Measurements from ENCODE around the gene CTNS.

DNA sequence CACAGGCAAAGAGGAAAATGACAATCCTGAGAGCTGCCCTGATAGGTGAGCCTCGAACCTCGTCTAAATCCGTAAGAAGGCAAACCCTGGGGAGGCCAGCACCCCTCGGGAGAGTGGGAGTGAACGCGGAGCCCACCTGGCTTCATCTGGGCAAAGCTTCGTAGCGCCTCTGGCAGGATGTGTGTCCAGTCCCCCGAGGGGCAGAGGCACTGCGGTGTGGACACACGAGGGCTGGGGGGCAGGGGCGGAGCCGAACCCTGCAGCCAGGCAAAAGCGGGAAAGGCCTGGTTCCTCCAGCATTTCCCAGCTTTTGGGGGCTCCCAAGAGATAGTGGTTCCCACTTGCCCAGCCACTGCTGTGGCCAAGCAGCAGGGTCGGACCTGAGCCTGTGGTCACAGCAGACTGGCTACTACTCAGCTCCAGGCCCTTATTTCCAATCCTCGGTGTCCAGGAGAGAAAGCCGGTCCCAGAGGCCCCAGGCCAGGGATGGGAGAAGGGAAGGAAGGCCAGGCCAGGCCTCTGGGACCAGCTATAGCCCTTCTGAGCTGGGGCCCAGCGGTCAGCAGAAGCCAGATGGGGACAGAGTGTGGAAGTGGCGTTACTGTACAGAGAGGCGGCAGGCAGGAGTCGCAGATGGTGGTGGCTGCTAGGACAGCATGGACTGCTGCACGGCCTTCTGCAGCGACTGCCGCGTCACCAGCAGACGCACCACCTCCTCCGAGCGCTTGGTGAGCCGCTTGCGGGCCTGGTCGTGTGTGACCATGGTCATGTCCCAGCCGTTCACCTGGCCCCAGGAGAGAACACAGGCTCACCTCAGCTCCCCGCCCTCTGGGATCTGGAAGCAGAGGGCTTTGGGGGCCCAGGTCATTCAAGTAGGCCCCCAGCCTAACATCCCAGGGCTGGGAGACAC, 26.8 kb downstream of the CTNS start:
- TF ChIP-seq, protein P1, sequence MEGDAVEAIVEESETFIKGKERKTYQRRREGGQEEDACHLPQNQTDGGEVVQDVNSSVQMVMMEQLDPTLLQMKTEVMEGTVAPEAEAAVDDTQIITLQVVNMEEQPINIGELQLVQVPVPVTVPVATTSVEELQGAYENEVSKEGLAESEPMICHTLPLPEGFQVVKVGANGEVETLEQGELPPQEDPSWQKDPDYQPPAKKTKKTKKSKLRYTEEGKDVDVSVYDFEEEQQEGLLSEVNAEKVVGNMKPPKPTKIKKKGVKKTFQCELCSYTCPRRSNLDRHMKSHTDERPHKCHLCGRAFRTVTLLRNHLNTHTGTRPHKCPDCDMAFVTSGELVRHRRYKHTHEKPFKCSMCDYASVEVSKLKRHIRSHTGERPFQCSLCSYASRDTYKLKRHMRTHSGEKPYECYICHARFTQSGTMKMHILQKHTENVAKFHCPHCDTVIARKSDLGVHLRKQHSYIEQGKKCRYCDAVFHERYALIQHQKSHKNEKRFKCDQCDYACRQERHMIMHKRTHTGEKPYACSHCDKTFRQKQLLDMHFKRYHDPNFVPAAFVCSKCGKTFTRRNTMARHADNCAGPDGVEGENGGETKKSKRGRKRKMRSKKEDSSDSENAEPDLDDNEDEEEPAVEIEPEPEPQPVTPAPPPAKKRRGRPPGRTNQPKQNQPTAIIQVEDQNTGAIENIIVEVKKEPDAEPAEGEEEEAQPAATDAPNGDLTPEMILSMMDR (IDR thresholded peaks at IDR 0.05): no peak
- TF ChIP-seq EP300 (IDR thresholded peaks at IDR 0.05) (no peak), POLR2AphosphoS5 (IDR thresholded peaks at IDR 0.05) (no peak), POLR2A (IDR thresholded peaks at IDR 0.05) (no peak)

Measured in stomach (tissue), 4 donors.